ENCODE measurements around the gene PEX14.

PEX14 gene

GRCh38 chr1:10650556-10651388 lies 176.0 kb downstream of the PEX14 start:
- DNase-seq (ENCODE audit: low read depth, low spot score), result no peak
- no peak overlapping the region for H3K4me3 ChIP-seq (ENCODE audit: low read length)

DNA sequence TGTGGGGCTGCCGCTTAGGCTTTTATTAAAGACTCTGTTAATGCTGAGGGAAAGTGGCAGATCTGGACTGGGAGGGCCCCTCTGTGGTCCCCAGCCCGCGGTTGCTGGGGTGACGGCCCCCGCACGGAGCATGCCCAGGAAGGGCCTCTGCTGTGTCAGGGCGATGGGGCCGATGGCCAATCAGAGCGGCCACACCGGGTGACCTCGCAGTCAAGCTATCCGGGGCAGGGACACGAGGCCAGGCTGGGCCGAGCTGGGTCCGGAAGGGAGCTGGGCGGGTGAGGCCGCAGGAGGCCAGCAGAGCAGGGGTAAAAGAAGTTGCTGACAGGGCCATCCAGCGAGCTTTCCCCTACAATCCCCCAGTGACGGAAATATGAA lies 176.6 kb downstream of the PEX14 start:
- no peak overlapping the region for H3K4me3 ChIP-seq (ENCODE audit: low read length)
- no peak for DNase-seq (ENCODE audit: low read depth, low spot score)

GRCh38 chr1:10651793-10652192 lies 177.0 kb downstream of the PEX14 start:
- H3K4me3 ChIP-seq (ENCODE audit: low read length), result no peak overlapping the region
- no peak for DNase-seq (ENCODE audit: low read depth, low spot score)

- no peak overlapping the region for H3K4me3 ChIP-seq (ENCODE audit: low read length)
- no peak for DNase-seq (ENCODE audit: low read depth, low spot score)
These were observed 177.9 kb downstream of the PEX14 start for GRCh38 chr1:10652626-10653025.

DNA sequence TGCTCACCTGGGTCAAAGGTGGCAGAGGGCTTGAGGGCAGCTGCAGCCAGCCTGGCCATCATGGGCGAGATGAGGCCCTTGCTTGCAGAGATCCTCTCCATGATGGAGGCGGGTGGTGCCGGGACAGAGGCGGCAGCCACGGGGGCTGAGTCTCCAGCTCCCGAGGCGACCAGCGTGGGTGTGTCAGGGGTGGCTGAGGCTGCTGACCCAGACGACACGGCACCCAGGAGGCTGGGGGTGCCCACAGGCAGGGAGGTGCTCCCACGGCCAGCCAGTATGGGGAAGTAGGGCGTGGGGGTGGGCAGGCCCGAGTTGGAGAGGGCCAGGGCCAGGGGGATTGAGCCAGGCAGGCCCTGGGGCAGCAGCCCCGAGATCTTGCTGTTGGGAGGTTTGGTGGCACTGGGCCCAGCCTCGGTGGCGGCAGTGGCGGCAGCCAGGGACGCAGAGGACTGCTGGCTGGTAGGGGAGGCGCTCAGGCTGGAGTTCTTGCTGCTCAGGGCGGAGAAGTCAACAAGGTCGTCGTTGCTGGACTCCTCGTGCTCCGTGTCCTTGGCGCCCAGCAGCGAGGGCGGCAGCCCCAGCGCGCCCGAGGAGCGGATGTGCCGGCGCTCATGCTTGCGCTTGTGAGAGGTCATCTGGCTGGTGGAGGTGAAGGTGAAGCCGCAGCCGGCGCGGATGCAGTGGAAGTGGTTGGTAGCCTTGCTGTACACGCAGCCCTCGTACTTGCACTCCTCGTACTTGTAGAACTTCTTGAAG lies 178.8 kb downstream of the PEX14 start:
- H3K4me3 ChIP-seq (ENCODE audit: low read length), result no peak overlapping the region
- DNase-seq (ENCODE audit: low read depth, low spot score), result no peak

GRCh38 chr1:10655002-10655401 lies 180.3 kb downstream of the PEX14 start:
- no peak for DNase-seq (ENCODE audit: low read depth, low spot score)
- H3K4me3 ChIP-seq (ENCODE audit: low read length), result no peak overlapping the region

DNA sequence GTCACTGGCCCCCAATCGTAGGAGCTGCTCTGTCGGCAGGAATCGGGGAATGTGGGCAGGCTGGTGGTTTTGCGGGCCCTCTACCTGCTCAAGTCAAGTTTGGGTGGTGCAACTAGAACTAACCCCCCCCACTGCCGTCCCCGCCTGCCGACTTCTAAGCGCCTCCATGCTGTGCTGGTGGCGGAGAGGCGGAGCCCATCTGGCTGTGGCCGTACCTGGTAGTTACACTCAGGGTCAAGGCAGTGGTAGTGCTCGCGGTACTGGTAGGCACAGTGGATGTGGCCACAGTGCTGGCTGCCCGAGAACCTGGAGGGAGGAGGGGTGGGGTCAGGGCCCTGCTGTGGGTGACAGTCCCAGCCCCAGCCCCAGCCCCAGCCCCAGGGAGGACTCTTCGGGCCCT lies 181.7 kb downstream of the PEX14 start:
- H3K4me3 ChIP-seq (ENCODE audit: low read length), result no peak overlapping the region
- DNase-seq (ENCODE audit: low read depth, low spot score), result no peak

- DNase-seq (ENCODE audit: low read depth, low spot score), result no peak
- H3K4me3 ChIP-seq (ENCODE audit: low read length), result no peak overlapping the region
These were observed 182.5 kb downstream of the PEX14 start for GRCh38 chr1:10657088-10657847.

DNA sequence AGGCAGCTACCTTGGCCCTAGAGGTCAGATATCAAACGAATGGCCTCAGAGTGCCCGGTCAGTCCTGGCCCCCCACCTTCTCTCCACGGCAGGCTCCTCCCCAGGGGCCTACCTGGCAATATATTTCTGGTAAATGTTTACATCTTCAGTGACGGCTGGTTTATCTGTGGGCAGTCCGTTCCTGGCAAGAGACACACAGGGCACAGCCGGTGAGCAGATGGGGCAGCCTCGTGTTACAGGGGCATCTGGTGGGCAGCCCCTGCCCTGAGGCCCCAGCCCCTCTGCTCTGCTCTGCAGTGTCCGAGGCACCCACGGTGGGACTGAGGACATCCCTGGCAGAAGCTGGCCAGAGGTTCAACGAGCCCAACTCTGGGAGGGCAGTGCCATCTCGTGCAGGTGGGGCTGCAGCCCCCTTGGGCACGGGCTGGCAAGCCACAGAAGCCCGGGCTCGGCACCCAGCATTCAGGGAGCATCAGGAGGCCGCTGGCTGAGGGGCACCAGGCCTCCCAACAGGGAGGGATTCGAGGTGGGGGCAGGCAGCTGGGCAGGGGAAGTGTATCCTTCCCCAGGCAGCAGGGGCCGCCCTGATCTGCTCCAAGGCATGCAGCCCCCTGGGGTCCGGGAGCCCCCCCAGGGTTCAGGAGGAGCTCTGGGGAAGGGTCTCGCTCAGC lies 183.8 kb downstream of the PEX14 start:
- H3K4me3 ChIP-seq (ENCODE audit: low read length), result no peak overlapping the region
- no peak for DNase-seq (ENCODE audit: low read depth, low spot score)

DNA sequence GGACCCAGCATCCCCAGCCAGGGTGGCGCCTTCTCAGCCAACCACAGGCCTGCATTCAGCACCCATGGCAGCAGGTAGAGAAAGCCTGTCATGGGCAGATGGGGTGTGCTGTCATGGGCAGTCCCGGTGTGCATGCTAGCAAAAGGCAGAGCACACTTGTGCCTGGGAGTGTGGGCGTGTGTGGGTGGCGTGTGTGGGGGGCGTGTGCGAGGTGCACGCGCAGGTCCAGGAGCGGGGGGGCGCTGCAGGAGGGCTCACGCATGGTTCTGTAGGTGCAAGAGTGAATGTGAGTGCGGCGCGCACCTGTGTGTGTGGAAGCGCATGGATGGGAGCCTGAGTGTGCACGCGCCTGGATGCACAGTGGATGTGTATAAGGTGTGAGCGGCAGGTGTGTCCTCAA lies 184.5 kb downstream of the PEX14 start:
- no peak for DNase-seq (ENCODE audit: low read depth, low spot score)
- H3K4me3 ChIP-seq (ENCODE audit: low read length), result no peak overlapping the region

DNA sequence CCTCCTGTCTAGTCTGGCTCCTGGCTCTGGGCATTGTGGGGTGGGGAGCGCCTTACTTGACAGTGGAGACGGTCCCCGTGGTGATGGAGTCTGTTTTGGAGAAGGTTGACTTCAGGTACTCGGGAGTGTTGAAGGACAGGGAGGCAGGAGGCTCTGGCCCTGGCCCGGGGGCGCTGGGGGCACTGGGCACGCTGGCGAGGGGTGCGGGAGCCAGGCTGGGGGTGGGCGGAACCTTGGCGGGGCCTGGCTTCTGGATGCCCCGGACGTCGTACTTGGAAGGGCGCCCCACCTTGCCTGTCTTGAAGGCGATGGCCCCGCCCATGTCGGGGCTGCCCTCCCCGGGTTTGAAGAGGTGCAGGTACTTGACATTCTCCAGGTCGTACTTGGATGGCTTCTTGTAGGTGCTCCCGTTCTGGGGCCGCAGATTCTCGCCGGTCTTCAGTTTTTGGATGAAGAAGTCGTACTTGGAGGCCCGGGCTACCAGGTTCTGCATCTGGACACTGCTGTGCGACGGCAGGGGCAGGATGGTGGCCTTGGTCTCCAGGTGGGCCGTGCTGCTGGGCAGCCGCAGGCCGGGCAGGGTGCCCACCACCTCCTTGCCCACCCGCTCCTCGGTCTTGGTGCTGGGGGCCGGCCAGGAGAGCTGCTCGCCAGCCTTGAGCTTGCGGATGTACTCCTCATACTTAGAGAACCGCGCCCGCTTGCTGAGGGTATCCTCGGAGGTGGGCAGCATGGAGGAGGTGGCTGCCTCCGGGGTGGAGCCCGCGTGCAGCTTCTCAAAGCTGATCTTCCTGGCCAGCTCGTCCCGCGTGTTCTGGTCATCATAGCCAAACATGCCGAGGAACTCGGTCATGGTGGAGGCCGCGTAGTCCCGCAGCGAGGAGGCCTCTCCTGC lies 185.1 kb downstream of the PEX14 start:
- no peak for DNase-seq (ENCODE audit: low read depth, low spot score)
- no peak overlapping the region for H3K4me3 ChIP-seq (ENCODE audit: low read length)

GRCh38 chr1:10661453-10661852 lies 186.7 kb downstream of the PEX14 start:
- DNase-seq (ENCODE audit: low read depth, low spot score), result no peak
- H3K4me3 ChIP-seq (ENCODE audit: low read length), result no peak overlapping the region

DNA sequence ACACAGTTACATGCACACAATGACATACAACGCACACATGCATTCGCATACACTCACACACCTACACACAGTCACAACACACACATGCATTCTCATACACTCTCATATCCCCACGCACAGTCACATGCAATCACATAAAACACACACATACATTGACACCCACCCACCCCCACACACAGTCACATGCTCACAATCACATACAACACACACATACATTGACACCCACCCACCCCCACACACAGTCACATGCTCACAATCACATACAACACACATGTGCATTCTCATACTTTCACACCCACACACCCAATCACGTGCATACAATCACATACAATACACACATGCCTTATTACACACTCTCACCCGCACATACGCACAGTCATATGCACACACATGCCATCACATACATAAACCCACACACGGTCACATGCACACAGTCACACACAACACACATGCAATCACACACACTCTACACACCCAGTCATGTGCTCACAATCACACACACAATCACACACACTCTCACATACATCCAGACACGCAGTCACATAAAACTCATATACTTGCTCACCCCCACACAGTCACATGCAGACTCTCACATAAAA lies 187.4 kb downstream of the PEX14 start:
- DNase-seq (ENCODE audit: low read depth, low spot score), result no peak
- H3K4me3 ChIP-seq (ENCODE audit: low read length), result no peak overlapping the region

DNA sequence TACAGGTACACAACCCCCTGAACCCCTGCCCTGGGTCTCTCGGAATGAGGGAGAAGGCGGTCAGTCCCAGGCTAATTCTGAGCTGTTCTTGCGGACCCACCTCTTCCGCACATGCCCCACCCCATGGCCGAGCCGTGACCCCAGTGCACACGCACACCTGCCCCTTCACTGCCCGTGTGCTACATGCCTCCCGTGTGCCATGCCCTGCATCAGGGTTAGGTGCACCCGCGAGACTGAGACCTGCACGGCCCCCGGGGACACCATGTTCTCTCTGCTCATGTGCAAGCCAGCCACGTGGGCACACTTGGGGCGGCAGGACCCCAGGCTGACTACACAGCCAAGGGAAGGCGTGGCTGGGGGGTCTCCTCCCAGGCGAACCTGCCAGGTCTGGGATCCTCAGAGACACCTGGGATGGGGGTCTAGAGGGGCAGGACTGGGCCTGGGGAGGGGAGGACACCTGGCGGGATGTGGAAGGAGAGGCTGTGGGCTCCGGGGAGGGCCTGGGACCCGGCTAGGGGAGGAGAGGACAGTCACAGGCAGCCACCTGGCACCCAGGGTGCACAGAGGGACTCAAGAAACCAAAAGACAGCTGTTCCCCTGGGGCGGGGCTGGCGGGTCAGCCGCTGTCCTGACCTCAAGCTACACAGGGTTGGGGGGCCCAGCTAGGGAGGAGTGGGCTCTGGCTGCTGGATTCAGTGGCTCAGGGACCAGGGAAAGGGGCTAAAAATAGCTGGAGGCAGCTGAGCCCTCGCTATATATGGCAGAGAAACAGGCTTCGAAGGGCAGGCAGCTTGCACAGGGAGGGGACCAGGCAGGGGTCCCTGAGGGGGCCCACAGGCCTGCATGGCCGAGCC lies 188.3 kb downstream of the PEX14 start:
- no peak overlapping the region for H3K4me3 ChIP-seq (ENCODE audit: low read length)
- DNase-seq (ENCODE audit: low read depth, low spot score), result no peak

DNA sequence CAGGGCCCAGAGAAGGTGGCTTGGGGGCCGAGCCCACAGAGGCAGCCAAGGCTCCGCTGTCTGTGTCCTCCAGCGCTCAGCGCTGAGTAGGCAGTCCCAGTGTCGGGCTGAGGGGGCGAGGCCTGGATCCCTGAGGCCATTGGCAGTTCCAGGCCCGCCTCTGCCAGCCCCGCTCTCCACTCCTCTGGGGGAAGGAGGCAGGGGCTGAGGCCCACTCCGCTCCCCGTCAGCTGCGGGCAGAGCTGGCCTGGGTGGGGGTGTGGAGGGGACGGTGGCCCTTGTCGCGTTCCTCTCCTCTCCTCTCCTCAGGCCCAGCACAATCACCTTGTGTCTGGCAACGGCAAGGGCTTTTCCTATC lies 188.9 kb downstream of the PEX14 start:
- DNase-seq (ENCODE audit: low read depth, low spot score), result no peak
- H3K4me3 ChIP-seq (ENCODE audit: low read length), result no peak overlapping the region

DNA sequence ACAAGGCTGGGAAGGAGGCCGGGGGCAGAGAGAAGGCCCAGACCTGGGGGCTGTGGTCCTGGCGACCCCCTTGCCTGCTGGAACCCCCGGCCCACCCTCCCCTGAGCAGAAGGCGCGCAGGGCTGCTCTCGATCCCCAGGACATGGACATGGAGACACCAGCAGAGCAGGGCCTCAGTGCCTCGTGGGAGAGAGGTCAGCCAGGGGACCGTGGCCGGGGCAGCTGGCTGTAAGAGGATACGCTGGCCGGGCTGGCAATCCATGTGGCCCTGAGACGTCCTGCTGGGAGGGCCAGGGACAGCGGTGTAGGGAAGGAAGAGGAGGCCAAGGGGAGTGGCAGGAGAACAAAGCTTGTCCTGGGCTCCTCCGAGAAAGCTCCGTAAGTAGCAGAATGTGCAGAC lies 189.5 kb downstream of the PEX14 start:
- no peak overlapping the region for H3K4me3 ChIP-seq (ENCODE audit: low read length)
- DNase-seq (ENCODE audit: low read depth, low spot score), result no peak

GRCh38 chr1:10665226-10665625 lies 190.5 kb downstream of the PEX14 start:
- no peak overlapping the region for H3K4me3 ChIP-seq (ENCODE audit: low read length)
- no peak for DNase-seq (ENCODE audit: low read depth, low spot score)
